OCI-LY1 (cell line): Measurements from ENCODE around the gene IRX1.

Experiments used
- H2AFZ ChIP-seq: fragments of 200-600 bp; sonication (generic), shearing (Covaris generic); 2 replicates; pipeline ENCODE4 v1.6.0; 2014; ENCODE audit warnings: antibody characterized with exemption, mild to moderate bottlenecking, low read length
- H3F3A ChIP-seq: fragments of 200-600 bp; sonication (generic), shearing (Covaris generic); 2 replicates; pipeline ENCODE4 v1.6.0; 2014; ENCODE audit warnings: mild to moderate bottlenecking, antibody characterized with exemption, low read length, moderate library complexity; ENCODE audit not compliant: insufficient read depth
- H3K27ac ChIP-seq: fragments of 200-600 bp; sonication (generic); 2 replicates; pipeline ENCODE4 v1.5.1; 2014; ENCODE audit warnings: low read length, mixed run types, mild to moderate bottlenecking, low read depth; ENCODE audit not compliant: poor library complexity, severe bottlenecking
- H3K27me3 ChIP-seq: fragments of 200-600 bp; sonication (generic); 2 replicates; pipeline ENCODE4 v1.6.0; 2014; ENCODE audit warnings: antibody characterized with exemption, mild to moderate bottlenecking, low read length, moderate library complexity; ENCODE audit not compliant: insufficient read depth
- H3K36me3 ChIP-seq: fragments of 200-600 bp; sonication (generic); 2 replicates; pipeline ENCODE4 v1.6.1; 2014; ENCODE audit warnings: mild to moderate bottlenecking, antibody characterized with exemption, low read length, moderate library complexity, mixed read lengths; ENCODE audit not compliant: insufficient read depth
- H3K4me1 ChIP-seq: fragments of 200-600 bp; sonication (generic); 2 replicates; pipeline ENCODE4 v1.5.1; 2014; ENCODE audit warnings: mild to moderate bottlenecking, low read length, moderate library complexity; ENCODE audit not compliant: insufficient read depth, severe bottlenecking
- H3K4me2 ChIP-seq: fragments of 200-600 bp; sonication (generic), shearing (Covaris generic); 2 replicates; pipeline ENCODE4 v1.6.1; 2014; ENCODE audit warnings: low read length
- H3K4me3 ChIP-seq: fragments of 200-600 bp; sonication (generic); 2 replicates; pipeline ENCODE4 v1.5.1; 2014; ENCODE audit warnings: low read length, low read depth, mild to moderate bottlenecking, mixed read lengths; ENCODE audit not compliant: poor library complexity, severe bottlenecking
- H3K79me2 ChIP-seq: fragments of 200-600 bp; shearing (Covaris generic); 2 replicates; pipeline ENCODE4 v1.6.1; 2016; ENCODE audit warnings: mixed run types, low read length, mixed read lengths; ENCODE audit not compliant: insufficient read depth
- H3K9ac ChIP-seq: fragments of 200-600 bp; sonication (generic), shearing (Covaris generic); 2 replicates; pipeline ENCODE4 v1.6.1; 2014; ENCODE audit warnings: mild to moderate bottlenecking, low read length, mixed read lengths
- H3K9me2 ChIP-seq: fragments of 200-600 bp; sonication (generic), shearing (Covaris generic); 2 replicates; pipeline ENCODE4 v1.6.1; 2014; ENCODE audit warnings: low read depth, mild to moderate bottlenecking, low read length, mixed read lengths
- H3K9me3 ChIP-seq: fragments of 200-600 bp; shearing (Covaris generic); 2 replicates; pipeline ENCODE4 v1.6.1; 2014; ENCODE audit warnings: low read length, mixed read lengths
- H4K20me1 ChIP-seq: fragments of 200-600 bp; sonication (generic), shearing (Covaris generic); 2 replicates; pipeline ENCODE4 v1.6.0; 2016; ENCODE audit warnings: mild to moderate bottlenecking, low read length; ENCODE audit not compliant: insufficient read depth
- CTCF ChIP-seq: fragments of 200-600 bp; sonication (generic), shearing (Covaris generic); IDR thresholded peaks from 2 replicates; pipeline ENCODE4 v1.5.1; 2017; ENCODE audit warnings: mild to moderate bottlenecking, antibody characterized with exemption, low read length, moderate library complexity, mixed read lengths
- EZH2 ChIP-seq: fragments of 200-600 bp; sonication (generic), shearing (Covaris generic); IDR thresholded peaks from 2 replicates; pipeline ENCODE4 v1.8.0; 2017; ENCODE audit warnings: borderline replicate concordance, mixed run types, mild to moderate bottlenecking, antibody characterized with exemption, low read length, moderate library complexity, mixed read lengths

Gene IRX1

GRCh38 chr5:3622961-3623360 lies 27.3 kb downstream of the IRX1 start:
- no peaks in the 10 kb centered on the region for H3K9me2 ChIP-seq

GRCh38 chr5:3625626-3626025 lies 30.0 kb downstream of the IRX1 start:
- no peaks in the 10 kb centered on the region for H4K20me1 ChIP-seq
- no peak overlapping the region for H3K4me3 ChIP-seq
- no peaks in the 10 kb centered on the region for H3K4me1 ChIP-seq
- H3K79me2 ChIP-seq = no peaks in the 10 kb centered on the region
- no peaks in the 10 kb centered on the region for H3K9me2 ChIP-seq
- H3K4me2 ChIP-seq = no peak overlapping the region
- no peaks in the 10 kb centered on the region for H3K36me3 ChIP-seq
- H2AFZ ChIP-seq = no peak overlapping the region
- no peak for TF ChIP-seq CTCF
- no peak for TF ChIP-seq EZH2
- H3F3A ChIP-seq = no peaks in the 10 kb centered on the region
- no peak overlapping the region for H3K9ac ChIP-seq
- no peak overlapping the region for H3K27ac ChIP-seq
- H3K27me3 ChIP-seq = no peaks in the 10 kb centered on the region
- no peaks in the 10 kb centered on the region for H3K9me3 ChIP-seq

More at GRCh38 chr5:3622961-3623360, 27.3 kb downstream of the IRX1 start:
- Histone ChIP-seq H3K27me3 (no peaks in the 10 kb centered on the region), H3K27ac (no peak overlapping the region), H2AFZ (no peak overlapping the region), H4K20me1 (no peaks in the 10 kb centered on the region), H3K36me3 (no peaks in the 10 kb centered on the region), H3K9ac (no peak overlapping the region), H3K4me3 (no peak overlapping the region), H3K79me2 (no peaks in the 10 kb centered on the region), H3F3A (no peaks in the 10 kb centered on the region), H3K9me3 (no peaks in the 10 kb centered on the region), H3K4me1 (no peaks in the 10 kb centered on the region), H3K4me2 (no peak overlapping the region)
- TF ChIP-seq EZH2 (no peak), CTCF (no peak)

GRCh38 chr5:3634061-3634460 lies 38.4 kb downstream of the IRX1 start:
- H2AFZ ChIP-seq = no peak overlapping the region
- no peaks in the 10 kb centered on the region for H3K36me3 ChIP-seq
- H3K4me1 ChIP-seq = no peaks in the 10 kb centered on the region
- H3K4me3 ChIP-seq = no peak overlapping the region
- H3K9me2 ChIP-seq = no peaks in the 10 kb centered on the region
- H3K4me2 ChIP-seq = no peak overlapping the region
- no peak for TF ChIP-seq EZH2
- TF ChIP-seq CTCF = no peak
- H3K9me3 ChIP-seq = no peaks in the 10 kb centered on the region
- no peaks in the 10 kb centered on the region for H3F3A ChIP-seq
- H3K9ac ChIP-seq = no peak overlapping the region
- no peak overlapping the region for H3K27ac ChIP-seq
- no peaks in the 10 kb centered on the region for H3K27me3 ChIP-seq
- no peaks in the 10 kb centered on the region for H3K79me2 ChIP-seq
- H4K20me1 ChIP-seq = no peaks in the 10 kb centered on the region
